ENCODE data around the gene SAE1.

SAE1 gene

DNA sequence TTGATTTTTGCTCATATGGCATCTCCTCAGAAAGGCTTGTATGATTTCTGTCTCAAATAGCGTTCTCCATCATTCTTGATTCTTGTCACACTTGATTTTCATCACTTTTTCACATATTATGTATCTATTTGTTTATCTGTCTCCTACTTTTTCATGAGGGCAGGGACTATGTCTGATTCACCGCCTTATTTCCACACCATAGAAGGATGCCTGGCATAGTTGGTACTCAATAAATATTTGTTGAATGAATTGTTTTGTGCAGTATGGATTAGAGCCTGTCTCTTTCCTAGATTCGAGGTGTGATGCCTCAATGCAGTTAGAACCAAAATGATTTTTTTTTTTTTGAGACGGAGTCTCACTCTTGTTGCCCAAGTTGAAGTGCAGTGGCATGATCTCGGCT is 12.1 kb downstream of the SAE1 start:
- no peak for TF ChIP-seq CTCF (IDR thresholded peaks at IDR 0.05; ENCODE audit: insufficient read depth, low read depth, low read length, missing control alignments)
- DNase-seq (ENCODE audit: low read depth): peak; percentile 46
- H3K4me3 ChIP-seq (ENCODE audit: low read length): no peak overlapping the region

DNA sequence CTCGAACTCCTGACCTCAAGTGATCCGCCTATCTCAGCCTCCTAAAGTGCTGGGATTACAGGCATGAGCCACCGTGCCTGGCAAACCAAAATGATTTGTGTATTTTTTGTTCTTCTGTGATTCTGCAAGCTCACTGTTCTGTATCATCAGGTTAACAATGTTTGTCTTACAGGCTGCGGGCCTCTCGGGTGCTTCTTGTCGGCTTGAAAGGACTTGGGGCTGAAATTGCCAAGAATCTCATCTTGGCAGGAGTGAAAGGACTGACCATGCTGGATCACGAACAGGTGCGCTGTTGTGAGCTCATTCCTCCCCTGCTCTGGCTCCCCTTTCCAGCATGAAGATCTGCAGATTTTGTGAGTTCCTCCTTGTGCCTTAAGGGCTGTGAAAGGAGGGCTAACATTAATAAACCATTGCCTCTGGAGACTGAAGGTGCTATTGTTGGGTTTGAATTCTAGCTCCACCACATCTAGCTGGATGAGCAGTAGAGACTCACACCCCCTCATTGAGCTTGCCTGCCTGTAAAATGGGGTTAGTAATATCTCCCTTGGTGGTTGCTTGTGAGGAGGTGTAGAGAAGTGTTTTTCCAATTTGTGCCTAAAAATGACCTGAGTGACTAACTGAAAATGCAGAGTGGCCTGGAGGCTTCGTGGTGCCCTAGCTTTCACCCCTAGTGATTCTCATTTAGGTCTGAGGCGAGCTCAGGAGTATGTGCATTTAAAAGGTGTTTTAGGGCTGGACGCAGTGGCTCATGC is 12.9 kb downstream of the SAE1 start:
- no peak for TF ChIP-seq CTCF (IDR thresholded peaks at IDR 0.05; ENCODE audit: insufficient read depth, low read depth, low read length, missing control alignments)
- no peak overlapping the region for H3K4me3 ChIP-seq (ENCODE audit: low read length)
- no peak for DNase-seq (ENCODE audit: low read depth)

- no peak for TF ChIP-seq CTCF (IDR thresholded peaks at IDR 0.05; ENCODE audit: insufficient read depth, low read depth, low read length, missing control alignments)
- no peak overlapping the region for H3K4me3 ChIP-seq (ENCODE audit: low read length)
- no peak for DNase-seq (ENCODE audit: low read depth)
These were observed 14.0 kb downstream of the SAE1 start for GRCh38 chr19:47144630-47145029.

DNA sequence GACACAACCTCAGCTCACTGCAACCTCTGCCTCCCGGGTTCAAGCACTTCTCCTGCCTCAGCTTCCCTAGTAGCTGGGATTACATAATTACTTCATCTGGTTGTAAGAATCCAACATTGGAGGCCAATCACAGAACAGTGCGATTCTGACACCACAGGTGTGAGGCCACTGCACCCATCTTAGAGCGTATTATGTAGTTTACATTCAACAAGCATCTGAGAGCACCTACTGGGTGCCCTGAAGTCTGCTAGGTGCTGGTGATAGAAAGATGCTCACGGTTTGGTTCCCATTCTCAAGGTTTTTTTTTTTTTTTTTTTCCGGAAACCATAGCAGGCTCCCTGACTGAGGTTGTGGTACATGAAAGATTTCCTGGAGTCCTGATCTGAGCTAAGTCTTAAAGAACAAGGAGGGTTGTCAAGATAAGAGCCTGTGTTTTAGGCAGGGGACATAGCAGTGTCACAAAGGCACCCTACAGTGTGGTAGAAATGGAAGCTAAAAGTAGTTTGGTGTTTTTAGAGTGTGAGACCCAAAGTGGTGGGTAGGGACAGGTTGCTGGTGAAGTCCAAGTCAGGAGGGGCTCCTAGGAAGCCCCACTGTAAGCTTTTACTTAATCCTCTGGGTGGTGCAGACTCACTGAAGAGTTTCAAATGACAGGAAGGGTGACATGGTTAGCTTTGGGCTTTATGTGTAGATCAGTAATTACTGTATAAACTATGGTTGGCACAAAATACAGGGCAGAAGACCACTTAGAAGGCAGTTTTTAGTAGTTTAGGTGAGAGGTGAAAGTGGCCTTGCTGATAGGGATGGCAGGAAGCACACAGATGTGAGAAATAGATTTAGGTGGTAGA is 15.2 kb downstream of the SAE1 start:
- TF ChIP-seq CTCF (IDR thresholded peaks at IDR 0.05; ENCODE audit: insufficient read depth, low read depth, low read length, missing control alignments): no peak
- H3K4me3 ChIP-seq (ENCODE audit: low read length): no peak overlapping the region
- no peak for DNase-seq (ENCODE audit: low read depth)

- TF ChIP-seq CTCF (IDR thresholded peaks at IDR 0.05; ENCODE audit: insufficient read depth, low read depth, low read length, missing control alignments): no peak
- no peak for DNase-seq (ENCODE audit: low read depth)
- no peak overlapping the region for H3K4me3 ChIP-seq (ENCODE audit: low read length)
These were observed 16.3 kb downstream of the SAE1 start for GRCh38 chr19:47146920-47147319.

GRCh38 chr19:47151627-47152026 is 21.0 kb downstream of the SAE1 start:
- no peak overlapping the region for H3K4me3 ChIP-seq (ENCODE audit: low read length)
- no peak for TF ChIP-seq CTCF (IDR thresholded peaks at IDR 0.05; ENCODE audit: insufficient read depth, low read depth, low read length, missing control alignments)
- no peak for DNase-seq (ENCODE audit: low read depth)

Measured in epithelial cell of esophagus (primary cell).